NCI-H128 (cell line): ENCODE data around the gene KY.

Experiments used
- DNase-seq: peaks from one replicate; lab custom pipeline; 2025; ENCODE audit not compliant: unreplicated experiment; lab: John Stamatoyannopoulos, UW

The KY gene

DNA sequence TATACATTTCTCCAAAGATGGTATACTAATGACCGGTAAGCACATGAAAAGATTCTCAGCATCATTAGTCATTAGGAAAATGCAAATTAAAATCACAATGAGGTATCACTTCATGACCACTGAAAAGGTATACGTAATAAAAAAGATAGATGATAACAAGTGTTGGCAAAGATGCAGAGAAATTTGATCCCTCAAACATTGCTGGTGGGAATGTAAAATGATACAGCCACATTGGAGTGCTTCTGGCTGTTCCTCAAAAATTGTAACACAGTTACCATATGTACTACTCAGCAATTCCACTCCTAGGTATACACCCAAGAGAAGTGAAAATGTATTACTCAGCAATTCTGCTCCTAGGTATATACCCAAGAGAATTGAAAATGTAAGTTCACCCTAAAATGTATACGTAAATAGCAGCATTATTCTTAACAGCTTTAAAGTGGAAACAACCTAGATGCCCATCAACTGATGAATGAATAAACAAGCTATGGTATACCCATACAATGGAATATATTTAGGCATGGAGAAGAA lies 25.0 kb upstream of the KY start:
- no peak for DNase-seq

DNA sequence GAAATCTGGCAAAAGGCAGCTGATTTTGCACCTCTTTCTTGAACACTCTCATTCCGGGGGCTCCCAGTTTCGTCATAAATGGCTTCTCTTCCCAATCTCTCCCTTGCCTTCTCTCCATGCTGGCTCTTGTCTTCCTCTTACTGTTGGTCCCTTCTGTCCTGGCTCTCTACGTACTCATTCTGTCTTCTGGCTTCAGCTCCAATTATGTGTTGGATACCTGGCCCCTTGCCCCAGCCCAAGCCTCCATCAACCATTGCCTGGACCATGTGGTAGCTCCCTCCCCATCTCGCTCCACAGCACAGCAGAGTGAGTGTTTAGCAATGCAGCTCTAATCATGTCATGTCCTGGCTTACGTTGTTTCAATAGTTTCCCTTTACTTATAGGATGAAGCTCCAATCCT lies 21.7 kb upstream of the KY start:
- DNase-seq: no peak

DNA sequence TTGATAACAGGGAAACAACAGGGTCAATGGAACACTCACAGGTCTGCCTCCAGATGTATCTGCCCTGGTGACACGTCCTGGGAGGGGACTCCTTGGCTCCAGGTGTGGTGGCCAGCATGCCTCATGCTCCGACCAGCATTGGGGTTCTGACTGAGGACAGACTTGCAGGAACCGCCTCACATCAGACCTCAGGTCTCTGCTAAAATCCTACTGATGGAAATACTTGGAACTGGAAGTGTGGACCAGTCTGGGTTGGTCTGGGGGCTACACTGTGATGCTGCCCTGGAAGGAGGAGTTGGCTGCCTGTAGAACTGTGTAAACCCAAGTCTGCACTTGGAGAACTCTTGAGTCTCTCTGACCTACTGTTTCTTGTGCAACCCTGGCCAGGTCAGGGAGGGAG lies 17.1 kb upstream of the KY start:
- no peak for DNase-seq

DNA sequence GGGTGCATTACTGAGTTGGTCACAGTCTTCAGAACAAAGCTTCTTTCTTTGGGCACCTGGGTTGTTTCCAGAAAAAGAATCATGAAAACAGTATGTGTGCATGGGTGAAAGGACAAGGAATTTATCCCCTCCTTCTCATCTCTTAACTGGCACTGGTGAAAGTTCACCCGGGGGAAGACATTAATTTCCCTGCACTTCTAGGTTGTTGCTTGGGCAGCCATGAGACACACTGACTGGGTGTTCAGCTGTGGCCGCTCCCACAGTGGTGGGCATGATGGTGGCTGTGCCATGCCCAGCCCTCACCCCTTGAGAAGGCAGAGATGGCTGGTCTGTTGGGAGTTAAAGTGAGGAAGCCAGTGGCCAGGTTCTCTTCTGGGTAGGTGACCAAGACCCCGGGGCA lies 16.6 kb upstream of the KY start:
- no peak for DNase-seq

DNA sequence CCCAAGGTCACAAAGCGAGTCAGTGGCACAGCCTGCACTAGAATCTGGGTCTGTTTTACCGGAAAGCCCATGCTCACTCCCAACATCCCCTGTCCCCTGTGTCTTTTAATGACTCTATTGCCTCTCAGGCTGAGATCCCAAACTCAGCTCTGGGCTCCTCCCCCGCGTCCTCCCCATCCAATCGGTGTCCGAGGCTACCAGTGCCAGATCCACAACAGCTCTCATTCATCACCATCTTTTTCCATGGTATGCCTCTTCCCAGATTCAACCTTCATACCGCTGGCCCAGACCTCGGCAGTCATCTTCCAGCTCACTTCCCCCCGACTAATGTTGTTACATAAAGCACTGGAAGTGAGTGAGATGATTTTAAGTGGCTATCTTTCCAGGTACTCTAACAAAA lies 16.1 kb upstream of the KY start:
- no peak for DNase-seq

DNA sequence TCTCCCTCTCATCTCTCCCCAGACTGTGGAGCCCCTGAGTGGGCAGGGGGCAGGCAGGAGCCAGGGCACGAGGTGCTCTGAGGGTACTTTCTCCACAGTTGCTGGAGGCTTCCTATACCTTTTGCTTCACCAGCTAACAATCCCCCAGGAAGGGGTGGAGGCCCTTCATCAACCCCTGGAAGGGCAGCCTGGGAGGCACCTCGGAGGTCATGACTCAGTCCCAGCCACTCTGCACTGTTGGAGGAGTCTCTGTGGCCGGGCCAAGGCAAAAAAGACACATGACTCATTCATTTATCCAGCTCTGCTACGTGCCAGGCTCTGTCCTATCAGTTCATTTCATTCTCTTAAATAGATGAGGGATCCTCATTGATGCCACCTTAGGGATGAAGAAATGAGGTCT lies 15.6 kb upstream of the KY start:
- no peak for DNase-seq

DNA sequence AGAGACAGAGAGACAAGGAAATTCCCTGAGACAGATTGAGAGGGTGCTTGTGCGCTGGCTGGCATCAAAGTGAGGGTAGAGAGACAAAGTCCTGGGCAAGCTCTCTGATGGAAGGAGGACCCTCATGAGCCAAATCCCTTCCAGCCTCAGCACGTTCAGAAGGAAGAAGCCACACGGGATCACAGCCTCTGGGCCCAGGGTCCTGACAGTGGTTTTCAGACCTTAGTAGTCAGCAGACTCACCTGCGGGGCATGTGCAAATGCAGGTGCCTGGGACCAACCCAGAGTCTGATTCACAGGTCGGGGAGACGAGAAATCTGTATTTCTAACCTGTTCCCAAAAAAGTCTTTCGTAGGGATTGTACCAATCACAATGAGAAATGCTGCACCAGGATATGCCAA lies 15.2 kb upstream of the KY start:
- DNase-seq: no peak

DNA sequence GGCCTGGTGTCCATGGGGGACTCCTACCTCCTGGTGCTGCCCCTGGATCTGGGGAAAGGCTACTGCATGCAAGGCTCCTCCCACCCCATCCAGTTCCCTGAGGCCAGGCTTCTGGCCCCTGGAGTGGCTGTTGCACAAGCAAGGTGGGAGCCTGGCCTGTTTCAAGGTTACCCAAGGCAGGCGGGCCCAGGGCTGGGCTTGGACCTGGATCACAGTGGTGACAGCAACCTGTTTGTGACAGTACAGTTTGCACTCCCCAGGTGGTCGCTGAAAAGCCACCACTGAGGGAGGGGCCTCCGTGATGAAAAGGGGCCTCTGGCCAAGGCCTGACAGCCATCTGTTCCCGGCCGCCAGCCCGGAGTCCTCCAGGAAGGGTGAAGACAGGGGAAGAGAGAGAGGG lies 14.4 kb upstream of the KY start:
- no peak for DNase-seq

DNA sequence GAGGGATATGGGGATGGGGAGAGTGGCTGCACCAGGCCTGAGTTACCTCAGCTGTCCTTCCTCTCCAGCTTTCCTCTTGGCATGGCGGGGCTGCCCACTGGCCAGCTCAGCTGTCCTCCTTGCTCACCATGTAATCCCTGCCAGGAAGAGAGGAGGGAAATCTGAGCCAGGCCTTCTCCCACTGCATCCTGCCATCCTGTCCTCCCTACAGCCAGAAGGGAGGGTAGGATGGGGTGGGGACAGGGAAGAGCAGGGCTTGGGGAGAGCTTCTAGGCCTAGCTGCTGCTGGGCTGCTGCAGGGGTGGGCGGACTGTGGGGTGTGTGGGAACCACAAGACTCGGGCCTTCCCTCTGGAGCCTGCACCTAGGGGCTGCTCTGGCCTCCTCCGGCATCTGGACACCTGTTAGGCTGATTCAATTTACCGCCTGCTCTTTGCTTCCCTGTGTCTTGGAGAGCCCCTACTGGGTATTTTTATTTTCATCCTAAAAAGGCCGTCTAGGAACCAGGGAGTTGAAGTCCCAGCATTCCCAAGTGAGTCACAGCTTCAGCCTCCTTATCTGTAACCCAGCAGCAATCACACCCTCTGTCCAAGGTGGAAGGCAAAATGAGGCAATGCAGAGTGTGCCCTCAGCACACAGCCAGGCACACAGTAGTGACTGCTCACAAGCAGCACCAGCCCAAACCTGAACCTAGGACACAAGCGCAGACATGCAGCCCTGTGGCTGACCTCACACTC lies 13.1 kb upstream of the KY start:
- DNase-seq: no peak

DNA sequence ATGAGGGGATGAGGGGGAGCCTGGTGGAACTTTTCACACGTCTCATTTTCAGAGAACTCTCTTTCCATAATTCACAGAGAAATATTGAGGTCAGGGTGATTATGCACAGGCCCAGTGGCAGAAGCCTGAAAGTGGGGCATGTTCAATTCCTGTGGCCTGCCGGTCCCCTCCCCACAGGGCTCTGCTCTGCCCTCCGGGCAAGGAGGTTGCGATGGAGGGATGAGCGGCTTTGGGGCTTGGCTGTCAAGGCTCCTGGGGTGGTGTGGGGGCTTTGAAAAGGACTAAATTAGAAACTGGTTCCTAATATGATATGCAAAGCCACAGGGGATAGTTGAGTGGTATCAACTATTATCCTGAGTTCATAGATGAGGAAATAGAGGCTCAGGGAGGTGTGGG lies 9.2 kb upstream of the KY start:
- no peak for DNase-seq

DNA sequence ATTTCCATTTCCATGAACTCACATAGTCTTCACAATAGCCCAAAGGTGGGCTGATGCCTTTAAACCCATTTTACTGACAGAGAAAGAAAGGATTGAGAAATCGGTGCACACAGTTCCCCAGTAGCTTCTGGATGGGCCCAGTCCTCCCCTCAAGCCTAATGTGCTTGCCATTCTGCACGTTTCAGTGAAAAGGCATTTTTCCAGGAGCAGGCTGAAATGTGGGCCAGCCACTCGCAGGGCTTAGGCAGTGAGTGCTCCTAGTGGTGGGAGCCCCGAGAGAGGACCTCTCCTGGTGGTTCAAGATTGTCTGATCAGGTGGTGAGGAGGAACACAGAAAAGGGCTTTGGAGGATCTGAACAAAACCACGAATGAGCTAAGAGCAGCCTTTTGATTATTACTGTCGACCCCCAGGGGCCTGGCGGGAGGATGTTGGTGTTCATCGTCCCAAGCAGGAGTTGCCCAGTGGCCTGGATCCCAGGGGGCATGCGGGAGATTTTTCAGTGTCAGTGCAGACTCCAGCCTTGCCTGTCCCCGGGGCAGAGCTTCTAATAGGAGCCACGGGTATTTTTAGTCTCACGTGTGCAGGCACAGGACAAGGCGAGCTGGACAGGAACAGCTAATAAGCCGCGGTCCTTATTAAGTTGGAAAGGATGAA lies 8.7 kb upstream of the KY start:
- DNase-seq: no peak

DNA sequence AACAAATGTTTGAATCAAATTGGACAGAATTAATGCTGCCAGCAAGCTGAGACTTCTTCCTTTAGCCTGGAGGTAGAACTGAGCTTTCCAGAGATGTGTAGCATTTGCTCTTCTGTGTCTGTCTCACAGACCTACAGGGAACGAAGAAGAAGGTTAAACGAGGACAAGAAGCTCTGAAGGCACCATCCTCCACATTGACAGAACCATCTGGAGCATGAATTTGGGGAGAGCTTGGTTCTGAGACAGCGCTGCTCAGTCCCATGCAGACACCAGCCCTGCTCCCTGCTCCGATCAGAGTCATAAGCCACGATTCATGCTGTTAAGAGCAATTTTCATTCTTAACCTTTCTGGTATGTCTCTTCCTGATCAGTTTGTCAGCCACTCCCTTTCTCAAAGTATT lies 7.7 kb upstream of the KY start:
- no peak for DNase-seq

DNA sequence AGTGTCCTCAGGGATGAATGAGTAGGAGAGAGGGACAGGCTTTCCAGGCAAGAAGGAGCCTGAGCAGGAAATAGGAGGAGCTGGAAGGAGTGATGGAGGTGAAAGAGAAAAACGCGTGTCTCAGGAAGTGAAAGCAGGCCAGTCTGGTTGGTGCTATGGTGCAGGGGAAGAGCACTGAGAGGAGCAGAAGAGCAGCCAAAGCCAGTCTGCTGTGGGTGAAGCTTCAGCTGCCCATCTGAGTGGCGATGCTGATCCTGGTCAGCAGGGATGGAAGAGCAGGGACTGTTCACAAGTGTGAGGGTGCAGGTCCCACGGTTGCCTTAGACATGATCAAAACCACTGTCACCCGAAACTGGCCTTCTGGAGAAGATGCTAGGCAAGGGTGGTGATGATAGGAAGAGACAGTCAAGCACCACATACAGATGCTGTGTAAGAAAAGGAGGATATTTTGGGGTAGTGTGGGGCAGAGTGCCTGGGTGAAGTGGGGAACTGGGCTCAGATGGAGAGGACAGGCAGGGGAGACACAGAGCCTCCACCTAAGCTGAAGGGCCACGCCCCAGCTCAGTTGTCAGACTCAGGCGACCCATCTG lies 5.5 kb upstream of the KY start:
- no peak for DNase-seq

DNA sequence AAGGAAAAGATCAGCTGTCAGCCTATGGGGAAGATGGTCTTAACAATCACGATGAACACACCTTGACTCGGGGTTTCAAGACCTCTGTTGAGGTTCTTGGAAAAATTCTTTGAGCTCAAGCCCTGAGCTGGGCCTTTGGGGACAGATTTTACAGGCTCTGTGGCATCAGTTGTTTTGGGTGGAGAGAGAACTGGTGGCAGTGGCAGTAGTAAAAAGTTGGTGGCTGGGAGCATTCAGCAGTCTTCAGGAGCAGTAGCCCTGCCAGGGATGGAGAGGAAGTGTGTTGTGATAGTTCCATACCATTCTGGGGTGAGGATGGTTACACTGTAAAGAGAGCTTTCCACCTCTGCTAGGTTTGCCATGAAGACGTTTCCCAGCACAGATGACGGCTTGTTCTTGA lies 4.9 kb upstream of the KY start:
- no peak for DNase-seq

DNA sequence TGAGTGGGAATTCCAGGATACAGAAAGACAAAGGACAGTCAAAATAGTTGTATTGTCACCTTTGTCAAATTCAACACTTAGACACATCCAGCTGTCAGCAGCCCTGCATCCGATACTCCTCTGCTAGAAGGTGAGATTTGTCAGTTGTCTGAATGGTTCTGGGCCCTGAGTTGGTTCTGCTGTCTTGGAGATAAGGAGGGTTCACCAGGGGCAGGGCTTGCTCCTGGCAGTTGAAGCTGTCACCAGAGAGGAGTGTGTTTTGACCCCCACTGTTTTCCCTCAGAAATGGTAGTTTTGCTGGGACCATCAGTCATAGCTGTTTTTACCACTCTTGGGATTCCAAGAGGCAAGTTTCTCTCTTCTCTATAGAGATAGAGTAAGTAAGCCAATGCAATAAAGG lies 3.2 kb upstream of the KY start:
- no peak for DNase-seq

DNA sequence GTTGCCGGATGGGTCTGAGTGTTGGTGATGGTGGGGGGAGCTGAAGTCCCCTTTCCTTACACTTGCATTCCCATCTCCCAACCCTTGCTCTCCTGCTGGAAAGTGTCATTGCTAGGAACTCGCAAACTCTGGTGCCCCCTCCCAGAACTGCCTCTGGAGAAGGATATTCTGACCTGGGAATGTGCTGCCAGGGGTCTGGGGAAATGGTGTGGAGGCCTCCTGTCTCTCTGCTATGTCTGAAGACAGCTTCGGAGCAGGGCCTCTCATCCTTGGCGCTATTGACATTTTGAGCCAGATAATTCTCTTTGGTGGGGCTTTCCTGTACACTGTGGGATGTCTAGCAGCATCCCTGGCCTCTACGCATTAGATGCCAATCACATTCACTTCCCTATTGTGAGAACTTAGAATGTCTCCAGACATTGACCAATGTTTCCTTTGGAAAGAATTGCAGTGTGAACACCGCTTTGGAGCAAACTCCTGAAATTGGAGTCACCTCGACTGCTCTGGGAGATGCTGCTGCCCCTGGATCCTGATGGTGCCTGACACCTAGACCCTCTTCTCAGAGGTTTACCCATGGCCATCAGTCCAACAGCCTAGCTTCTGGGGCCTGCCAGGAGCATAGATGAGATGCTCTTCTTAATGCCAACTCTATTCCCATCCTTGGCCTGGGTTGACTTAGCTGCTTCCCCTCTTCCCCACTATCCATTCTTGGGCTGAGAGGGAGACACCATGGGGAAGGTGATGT lies 2.2 kb upstream of the KY start:
- no peak for DNase-seq

DNA sequence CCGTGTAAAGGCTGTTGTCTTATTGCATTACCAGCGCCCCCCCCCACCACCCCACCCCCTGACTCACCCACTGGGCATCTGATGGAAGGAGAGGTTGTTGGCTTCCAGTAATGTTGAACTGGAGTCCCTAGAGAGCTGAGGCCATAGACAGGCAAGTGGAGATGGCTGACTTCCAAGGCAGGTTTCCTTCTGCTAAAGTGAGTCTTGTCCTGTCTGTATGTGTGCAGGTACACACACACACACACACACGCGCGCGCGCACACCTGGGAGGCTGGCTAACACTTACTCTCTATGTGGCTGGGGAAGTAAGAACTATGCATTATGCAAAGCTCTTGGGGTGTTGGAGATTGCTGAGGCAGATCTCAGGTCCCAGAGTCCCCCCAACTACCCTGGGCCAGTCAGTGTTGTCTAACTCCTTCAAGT lies 1.6 kb upstream of the KY start:
- DNase-seq: no peak

DNA sequence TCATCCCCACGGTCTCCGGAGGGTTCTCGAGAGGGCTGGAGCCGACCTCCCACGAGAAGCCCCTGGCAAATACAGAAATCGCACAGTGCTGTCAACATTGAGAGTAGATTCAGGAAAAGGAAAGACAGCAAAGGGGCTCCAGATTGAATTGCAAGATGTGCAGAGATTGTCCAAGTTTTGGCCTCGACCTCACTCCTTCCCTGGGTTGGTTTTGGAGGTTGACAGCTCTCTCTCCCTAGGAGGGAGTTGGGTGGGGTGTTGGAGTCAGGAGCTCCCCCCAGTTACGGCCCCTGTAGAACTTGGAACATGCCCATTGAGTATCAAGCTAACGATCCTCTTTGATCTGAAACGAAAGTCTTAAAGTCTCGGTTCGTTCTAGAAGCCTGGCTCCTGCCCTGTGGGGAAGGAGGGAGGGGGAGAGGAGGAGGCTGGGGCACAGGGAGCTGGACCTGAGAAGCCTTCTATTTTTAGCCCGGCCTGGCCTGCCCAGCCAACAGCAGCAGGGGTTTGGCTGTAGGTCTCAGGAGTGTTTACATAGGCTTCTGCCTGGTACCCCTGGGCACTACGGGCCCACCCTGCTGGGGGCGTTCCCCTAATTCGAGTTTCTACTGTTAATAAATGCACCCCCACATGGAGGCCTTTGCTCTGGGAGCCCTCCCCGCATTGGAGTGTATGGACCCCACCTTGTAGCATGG lies 672 bp upstream of the KY start:
- DNase-seq: no peak

DNA sequence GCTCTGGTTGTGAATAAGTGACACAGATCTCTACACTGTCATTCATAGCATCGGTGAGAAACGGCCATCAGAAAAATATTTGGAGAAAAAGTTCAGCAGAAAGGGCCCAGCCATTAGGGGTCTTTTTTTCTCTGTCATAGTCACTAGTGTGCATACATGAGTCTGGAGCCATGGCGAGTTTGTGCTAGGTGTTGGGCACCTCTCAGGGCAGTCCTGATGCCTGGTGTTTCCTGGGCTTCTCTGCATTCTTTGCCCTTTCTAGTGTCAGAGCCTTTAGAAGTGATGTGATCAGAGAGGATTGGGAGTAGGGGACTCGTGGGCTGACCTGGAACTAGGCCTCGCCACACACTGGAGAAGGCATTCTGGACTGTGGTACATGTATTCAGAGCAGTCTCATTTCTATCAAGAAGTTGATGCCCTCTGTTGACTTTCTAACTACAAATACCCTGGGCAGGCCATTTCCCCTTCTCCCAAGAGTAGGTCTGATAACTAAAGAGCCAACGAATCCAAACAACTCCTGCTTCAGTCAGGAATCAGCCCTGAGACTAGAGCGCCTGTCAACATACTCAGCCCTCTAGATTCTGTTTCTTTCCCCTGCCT lies 1.6 kb downstream of the KY start:
- no peak for DNase-seq

DNA sequence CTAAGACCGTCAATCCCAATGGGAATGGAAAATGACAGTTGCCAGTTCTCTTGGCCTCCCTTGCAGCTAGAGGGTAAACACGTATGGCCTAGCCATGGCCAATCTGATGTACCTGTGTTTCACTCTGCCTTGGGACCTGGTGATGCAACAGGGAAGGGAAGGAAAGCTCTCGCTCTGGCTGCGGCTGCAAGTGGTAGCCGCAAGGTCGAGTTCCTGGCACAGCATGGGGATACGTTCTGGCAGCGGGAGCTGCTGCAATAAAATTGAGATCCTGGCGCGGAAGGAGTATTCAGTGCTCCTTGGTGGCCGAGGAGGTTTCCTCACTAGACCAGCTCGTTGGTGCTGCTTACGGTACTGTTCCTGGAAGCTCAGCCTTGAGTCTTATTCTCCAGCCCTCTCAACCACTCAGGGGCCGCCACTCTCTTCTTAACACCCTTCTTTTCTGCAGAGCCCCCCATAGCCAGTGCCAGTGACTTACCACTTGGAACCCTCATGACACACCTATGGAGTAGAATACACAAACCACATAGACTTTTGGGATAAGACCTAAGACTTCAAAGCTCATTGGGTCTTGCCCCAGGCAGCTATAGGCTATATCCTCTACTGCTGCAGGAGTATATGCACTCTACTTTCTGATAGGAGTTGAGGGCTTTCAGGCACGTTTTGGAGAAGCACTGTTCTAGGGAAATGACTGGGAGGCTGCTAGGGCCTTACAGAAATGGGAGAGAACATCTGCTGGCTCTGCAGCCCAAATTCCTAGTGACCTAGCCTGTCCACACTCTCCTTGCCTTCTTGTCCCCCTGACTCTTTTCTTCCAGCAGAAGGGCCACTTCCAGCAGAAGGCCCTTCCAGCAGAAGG lies 2.7 kb downstream of the KY start:
- no peak for DNase-seq
